Measurements from ENCODE around the gene POLR3GL.
A peak's percentile ranks its signal among the peaks of the same experiment; 100 is the strongest.

Gene POLR3GL

DNA sequence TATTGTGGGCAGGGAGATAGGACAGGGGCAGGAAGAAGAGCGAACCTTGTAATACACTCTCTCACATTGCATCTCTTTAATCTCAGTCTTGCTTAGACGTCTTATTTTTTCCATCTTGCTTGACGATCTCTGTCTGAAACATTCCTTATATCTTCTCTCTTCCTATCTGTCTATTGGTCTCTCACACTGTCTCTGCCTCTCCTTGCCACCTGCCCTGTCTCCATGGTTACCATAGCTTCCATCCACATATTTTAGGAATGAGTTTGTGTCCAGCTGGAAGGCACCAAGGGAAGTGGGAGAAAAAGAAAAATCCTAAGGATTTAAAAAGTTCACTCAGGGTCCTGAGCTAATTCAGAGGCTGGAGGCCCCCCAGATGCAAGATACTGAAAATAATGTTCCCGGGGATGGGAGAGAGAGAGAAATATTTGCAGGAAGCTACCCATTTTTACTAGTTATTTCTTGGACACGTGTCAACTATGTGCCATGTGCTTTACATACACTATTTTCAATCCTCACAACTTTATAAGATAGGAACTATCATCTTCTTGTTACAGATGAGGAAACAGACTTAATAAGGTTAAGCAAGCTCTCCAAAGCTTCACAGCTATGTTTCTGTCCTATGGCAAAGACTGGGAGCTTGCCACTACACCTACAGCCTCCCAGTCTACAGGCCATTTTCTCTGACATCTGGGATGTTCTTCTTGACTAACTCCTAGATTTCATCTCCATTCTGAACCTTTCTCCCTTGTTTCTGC is 1.0 kb upstream of the POLR3GL start:
- no peak for DNase-seq
- in situ Hi-C loops (cut with MboI; ENCODE audit: low pct_unique_long_range_greater_than_20kb, low sequenced_read_pairs): no loop called here

DNA sequence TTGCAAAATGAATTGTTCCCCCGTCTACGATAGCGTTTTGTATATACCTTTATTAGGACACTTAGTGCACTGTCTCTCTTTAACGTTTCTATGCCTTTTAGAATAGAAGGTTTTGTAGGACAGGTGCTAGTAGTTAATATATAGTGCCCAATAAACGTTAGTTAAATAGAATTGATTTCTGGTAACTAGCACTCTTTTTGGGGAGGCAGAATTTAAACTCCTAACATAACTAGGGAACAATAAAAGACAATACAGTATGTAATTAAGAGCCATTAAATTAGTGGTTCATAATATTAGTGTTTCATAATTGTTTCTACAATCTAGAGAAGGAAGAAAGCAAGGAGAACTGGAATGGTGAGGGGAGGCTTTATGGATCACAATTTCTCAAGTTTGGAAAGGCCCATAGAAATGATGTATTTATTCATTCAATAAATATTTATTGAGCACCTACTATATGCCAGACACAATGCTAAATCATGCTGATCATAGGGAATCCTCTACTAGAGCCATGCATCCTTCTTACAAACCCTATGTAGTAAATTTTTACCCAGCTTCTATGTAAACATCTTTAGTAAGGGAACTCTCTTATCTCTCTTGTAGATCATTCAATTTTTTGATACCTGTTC is 742 bp downstream of the POLR3GL start:
- DNase-seq: no peak
- in situ Hi-C loops (cut with MboI; ENCODE audit: low pct_unique_long_range_greater_than_20kb, low sequenced_read_pairs): no loop called here

DNA sequence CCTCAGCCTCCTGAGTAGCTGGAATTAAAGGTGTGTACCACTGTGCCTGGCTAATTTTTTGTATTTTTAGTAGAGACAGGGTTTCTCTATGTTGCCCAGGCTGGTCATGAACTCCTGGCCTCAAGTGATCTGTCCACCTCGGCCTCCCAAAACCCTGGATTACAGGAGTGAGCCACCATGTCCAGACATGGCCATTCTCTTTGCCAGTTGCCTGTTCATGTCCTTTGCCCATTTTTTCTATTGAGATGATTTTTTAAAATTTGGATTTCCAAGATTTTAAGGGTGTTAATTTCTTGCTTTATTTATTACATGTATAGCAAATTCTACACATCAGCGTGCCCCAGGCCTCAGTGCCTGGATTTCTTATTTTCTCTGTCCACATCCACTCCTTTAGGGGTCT is 2.8 kb downstream of the POLR3GL start:
- in situ Hi-C loops (cut with MboI; ENCODE audit: low pct_unique_long_range_greater_than_20kb, low sequenced_read_pairs): no loop called here
- DNase-seq: no peak

DNA sequence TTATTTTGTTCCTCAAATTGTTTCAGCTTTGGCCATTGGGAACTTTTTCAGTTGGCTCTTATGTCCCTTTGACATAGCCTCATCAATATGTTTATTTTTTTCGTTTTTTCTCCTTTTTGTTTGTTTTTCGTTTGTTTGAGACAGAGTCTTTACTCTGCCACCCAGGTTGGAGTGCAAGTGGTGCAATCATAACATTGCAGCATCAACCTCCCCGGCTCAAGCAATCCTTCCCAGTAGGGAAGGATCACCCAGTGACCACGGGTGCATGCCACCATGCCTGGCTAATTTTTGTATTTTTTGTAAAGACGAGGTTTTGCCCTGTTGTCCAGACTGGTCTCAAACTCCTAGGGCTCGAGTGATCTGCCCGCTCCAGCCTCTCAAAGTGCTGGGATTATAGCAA is 8.1 kb downstream of the POLR3GL start:
- in situ Hi-C loops (cut with MboI; ENCODE audit: low pct_unique_long_range_greater_than_20kb, low sequenced_read_pairs): no loop called here
- DNase-seq: no peak

DNA sequence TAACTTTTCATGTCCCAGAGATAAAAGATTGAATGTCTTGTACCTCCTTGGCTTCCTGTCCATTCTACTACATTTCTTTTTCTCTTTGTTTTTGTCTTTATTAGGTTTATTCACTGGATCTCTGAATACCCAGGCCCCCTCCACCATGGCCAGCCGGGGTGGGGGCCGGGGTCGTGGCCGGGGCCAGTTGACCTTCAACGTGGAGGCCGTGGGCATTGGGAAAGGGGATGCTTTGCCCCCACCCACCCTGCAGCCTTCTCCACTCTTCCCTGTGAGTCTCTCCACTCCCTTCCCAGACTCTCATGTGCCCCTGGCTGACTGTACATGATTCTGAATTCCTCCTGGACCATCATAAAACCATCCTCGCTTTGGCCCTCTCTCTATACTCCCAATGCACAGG is 10.2 kb downstream of the POLR3GL start:
- in situ Hi-C loops (cut with MboI; ENCODE audit: low pct_unique_long_range_greater_than_20kb, low sequenced_read_pairs): no loop called here
- no peak for DNase-seq

DNA sequence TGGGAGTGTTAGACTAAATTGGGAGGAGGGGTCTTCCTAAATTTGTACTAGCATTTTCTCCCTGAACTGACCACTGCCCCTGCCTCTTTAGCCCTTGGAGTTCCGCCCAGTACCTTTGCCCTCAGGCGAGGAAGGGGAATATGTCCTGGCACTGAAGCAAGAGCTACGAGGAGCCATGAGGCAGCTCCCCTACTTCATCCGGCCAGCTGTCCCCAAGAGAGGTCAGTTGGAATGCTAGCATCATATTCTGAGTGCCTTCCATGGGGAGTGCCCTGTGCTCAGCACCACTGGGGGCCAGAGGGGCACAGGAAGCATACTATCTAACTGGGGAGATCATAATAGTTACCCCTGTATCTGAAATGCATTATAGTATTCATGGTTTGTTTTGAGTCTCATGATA is 10.7 kb downstream of the POLR3GL start:
- in situ Hi-C loops (cut with MboI; ENCODE audit: low pct_unique_long_range_greater_than_20kb, low sequenced_read_pairs): no loop called here

DNA sequence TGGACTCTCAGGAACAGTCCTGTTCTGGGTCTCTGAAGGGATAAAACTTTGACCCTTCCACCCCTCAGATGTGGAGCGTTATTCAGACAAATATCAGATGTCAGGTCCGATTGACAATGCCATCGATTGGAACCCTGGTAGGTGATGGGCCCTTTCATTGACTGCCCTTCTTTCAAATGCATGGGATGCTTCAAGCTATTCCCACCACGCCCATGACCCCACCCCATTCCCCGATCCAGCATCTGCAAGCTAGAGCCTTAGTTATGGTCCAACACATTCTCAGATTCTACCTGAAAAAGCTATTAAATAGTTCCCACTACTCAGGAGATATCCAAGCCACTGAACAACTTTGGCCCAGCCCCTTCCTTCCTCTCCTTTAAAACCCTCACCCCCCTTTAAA is 12.5 kb downstream of the POLR3GL start:
- in situ Hi-C loops (cut with MboI; ENCODE audit: low pct_unique_long_range_greater_than_20kb, low sequenced_read_pairs): no loop called here
- no peak for DNase-seq

More for the DNA sequence above, 10.7 kb downstream of the POLR3GL start:
- DNase-seq: no peak

DNA sequence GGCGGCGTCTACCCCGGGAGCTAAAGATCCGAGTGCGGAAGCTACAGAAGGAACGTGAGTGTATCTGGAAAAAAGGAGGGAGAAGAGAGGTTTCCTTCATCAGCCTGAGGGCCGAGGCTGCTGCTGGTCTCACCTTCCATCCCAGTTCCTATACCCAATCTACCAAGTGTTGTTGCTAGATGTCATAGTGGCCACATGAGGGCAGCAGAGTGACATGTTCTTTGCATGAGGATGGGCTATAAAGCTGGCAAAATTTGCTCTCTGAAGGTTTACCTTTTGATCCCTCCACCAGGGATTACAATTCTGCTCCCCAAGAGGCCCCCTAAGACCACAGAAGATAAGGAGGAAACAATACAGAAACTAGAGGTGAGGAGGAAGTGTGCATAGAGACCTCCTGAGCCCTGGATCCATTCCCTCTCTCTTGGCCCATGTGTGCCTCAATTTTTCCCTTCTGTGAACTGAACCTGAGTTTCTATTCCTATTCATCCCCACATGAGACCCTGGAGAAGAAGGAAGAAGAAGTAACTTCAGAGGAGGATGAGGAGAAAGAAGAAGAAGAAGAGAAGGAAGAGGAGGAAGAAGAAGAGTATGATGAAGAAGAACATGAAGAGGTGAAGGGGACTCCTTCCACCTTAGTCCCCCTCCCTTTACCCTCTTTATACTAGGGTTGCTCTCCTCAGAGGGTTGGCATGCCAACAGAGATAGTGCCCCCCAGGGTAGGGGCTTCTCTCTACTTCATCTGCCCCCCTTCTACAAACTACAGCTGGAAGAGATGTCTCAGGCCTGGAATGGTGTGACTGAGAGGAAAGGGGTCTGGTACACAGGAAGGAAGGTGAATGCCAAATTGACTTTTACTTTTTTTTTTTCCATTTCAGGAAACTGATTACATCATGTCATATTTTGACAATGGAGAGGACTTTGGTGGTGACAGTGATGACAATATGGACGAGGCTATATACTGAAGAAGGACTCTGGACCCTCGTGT is 13.3 kb downstream of the POLR3GL start:
- in situ Hi-C loops (cut with MboI; ENCODE audit: low pct_unique_long_range_greater_than_20kb, low sequenced_read_pairs): no loop called here
- DNase-seq: peak; percentile 91

DNA sequence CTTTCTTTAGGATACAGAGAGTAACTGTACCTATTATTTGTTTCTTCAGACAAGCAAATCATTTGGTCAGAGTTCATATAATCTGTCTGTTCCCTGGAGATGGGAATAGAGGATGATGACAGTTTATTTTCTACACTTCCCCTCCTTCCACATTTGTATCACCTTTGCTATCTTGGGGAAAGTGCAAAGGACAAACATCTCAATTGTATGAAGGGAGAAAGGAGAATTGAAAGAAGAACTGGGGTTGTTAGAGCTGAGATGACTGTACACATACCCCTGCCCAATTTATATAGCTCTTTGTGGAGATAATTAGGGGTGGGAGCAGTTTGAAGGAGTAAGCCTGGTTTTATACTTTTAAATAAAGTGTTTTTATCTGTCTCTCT is 14.0 kb downstream of the POLR3GL start:
- DNase-seq: no peak
- in situ Hi-C loops (cut with MboI; ENCODE audit: low pct_unique_long_range_greater_than_20kb, low sequenced_read_pairs): no loop called here

DNA sequence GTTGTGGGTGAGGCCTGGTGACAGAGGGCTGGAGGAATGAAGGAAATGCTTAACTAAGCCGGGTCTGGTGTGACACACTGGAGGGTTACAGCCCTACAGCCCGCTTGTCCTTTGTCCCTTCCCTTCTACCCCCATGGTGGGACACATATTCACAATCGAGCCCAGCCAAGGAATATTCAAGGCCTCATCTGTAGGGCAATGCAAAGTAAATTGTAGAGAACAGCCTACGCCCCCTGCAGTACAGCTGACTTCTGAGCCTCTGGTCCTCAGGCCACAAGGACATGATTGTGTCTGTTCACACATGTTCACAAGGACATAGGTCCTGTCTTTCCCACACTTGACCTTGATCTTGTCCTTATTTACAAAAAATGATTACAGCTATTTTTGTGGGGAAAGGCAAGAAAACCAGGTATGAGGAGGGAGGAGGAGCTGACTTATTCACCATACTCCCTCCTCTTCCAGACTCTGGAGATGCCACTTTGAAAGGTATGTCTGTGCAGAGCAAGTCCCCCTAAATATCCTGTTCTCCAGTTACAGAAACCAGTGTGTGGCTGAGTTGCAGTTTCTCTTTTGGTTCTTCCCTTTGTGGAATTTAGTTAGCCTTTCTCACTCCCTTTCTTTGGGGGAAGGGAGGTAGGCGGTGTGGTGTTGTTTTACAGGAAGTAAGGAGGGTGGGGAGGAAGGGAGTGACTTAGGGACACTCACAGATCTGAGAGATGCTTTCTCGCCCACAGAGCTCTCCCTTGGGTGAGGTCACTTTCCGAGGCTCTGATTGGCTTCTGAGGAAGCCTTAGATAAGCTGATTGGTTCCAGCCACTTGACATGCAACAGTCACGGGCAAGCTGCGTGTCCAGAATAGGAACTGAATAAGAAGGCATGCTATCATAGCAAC is 14.6 kb downstream of the POLR3GL start:
- in situ Hi-C loops (cut with MboI; ENCODE audit: low pct_unique_long_range_greater_than_20kb, low sequenced_read_pairs): no loop called here
- DNase-seq: peak; percentile 99

DNA sequence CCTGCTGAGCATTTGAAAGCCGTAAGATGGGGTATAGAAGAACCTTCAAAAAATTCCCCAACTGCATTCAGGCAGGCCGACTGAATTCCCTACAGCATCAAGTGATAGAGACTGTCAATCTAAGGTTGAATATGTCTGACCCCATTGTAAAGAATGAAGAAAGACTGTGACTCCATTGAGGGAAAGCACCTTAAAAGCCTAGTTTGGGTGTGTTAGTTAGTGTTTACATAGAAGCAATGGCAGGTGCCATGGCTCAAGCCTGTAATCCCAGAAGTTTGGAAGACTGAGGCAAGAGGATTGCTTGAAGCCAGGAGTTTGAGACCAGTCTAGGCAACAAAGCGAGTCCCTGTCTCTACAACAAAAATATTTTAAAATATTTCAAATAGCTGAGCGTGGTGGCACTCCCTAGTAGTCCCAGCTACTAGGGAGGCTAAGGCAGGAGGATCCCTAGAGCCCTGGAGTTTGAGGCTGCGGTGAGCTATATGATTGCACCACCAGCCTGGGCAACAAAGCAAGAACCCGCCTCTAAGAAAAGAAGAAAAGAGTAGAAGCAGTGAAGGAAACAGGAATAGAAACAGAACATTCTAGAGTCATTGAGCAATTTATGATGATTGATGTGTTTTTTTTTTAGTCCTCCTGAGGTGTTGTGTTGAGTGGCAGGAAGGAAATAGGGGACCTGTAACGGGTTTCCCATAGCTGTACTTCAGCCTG is 15.4 kb downstream of the POLR3GL start:
- DNase-seq: peak; percentile 90
- in situ Hi-C loops (cut with MboI; ENCODE audit: low pct_unique_long_range_greater_than_20kb, low sequenced_read_pairs): no loop called here

DNA sequence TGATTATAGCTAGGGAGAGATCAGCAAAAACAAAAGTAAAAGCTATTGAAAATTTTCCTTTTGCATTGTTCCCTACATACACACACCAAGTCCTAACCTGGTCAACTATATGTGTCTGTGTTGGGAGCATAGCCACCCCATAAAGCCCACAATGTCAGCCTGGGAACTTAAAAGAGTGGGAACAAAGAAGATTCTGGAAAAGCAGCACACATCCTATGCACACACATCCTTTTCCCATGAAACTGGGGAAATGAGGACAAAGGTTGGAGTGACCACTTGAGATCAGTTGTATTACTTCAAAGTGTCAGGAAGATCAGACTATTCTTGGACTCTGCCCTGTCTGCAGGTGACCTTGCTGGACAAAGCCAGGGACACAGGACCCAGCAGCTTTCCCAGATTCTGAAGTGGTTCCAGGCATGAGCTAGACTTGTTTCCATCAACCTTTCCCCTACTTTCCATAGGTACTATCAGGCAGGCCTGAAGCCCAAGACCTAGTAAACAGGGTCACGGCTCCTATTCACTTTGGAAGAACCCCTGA is 16.0 kb downstream of the POLR3GL start:
- DNase-seq: no peak
- in situ Hi-C loops (cut with MboI; ENCODE audit: low pct_unique_long_range_greater_than_20kb, low sequenced_read_pairs): no loop called here

DNA sequence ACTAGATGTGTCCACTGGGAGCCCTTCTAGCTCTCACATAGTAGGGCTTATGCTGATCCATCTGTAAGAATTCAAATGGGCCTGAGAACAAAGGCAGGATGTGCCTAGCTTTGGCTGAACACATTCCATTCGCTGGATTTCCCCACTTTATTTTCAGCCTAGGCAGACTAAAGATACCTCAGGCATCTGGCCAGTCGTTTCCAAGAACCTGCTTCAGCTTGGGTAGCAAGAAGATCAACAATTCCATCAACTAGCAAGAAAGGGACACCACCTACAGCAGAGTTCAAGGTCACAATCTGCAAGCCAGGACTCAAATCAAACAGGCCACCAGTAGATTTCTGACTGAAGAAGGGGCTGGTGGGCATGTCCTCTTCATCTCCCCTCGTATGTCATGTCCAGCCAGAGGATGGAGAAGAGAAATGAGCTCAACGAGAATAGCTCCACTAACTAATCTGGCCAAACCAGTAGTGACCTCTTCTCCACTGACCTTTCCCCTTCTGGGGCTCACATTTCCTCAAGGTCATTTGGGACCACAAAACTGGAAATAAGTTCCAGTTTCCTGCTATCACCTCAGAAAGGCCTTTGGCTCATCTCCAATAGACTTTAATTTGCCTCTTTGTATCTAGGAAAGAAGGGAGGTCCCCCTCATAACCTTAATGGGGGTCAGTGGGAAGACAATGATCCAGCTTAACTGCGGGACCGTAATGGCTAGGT is 17.7 kb downstream of the POLR3GL start:
- in situ Hi-C loops (cut with MboI; ENCODE audit: low pct_unique_long_range_greater_than_20kb, low sequenced_read_pairs): no loop called here
- no peak for DNase-seq

DNA sequence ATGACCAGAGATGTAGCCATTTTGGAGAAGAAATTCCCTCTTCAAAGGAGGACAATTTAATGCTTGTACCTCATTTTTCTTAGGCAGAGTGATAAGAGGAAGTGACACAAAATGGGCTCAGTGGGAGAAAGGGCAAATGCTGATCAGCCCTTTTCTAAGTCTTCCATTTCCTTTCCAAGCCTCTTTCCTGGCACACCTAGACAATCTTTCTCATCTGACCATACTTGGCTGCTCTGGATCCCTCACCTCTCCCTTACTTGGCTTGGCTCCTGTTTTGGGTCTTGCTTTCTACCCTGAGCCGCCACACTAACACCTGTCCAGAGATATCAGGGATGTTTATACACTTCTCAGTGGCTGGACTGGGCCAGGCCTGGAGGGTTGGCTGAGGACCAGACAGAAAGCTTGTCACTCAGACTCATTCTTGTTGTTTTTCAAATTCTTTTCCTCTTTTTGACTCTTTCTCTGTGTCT is 18.8 kb downstream of the POLR3GL start:
- no peak for DNase-seq
- in situ Hi-C loops (cut with MboI; ENCODE audit: low pct_unique_long_range_greater_than_20kb, low sequenced_read_pairs): no loop called here

DNA sequence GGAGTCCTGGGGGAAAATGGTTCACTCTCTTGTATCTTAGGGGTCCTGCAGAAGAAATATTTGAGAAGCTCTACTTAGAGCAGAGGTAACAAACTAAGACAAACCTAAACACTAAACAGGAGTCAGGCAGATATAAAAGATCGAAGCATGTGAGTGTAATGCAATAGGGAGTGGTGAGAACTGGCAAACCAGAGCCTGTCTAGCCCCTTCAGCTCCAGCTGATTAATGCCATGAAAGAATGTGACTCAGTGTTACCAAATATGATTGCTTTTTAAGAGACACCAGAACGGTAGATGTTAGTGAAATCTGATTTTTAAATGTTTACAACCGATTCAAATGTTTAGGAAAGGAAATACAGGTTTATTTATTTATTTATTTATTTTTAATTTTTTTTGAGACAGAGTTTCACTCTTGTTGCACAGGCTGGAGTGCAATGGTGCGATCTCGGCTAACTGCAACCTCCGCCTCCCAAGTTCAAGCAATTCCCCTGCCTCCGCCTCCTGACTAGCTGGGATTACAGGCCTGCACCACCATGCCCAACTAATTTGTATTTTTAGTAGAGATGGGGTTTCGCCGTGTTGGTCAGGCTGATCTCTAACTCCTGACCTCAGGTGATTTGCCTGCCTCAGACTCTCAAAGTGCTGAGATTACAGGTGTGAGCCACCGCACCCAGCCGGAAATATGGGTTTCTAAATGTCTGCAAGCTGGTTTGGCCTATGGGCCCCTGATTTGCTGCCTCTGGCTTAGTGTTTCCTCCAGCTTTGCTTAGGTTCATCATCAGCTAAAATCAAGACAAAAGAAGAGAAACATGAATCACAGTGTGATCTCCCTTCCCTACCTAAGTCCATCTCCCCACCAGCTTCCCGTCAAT is 19.7 kb downstream of the POLR3GL start:
- in situ Hi-C loops (cut with MboI; ENCODE audit: low pct_unique_long_range_greater_than_20kb, low sequenced_read_pairs): no loop called here
- no peak for DNase-seq

DNA sequence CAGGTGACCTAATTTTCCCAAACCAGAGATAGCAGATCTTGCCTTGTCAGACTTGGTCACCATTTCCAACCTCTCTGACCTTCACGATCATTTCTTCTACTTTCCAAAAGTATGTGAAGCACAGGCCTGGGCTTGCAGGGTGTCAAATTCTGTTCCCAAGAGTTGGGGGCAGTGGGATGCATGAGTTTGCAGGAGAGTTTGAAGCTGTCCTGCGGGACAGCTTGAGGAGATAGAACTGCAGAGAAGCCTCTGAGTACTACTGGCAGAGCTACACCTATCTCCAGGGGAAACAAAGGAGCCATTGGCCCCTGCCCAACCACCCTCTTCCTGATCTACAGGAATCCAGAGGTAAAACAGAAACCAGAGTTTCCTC is 20.6 kb downstream of the POLR3GL start:
- in situ Hi-C loops (cut with MboI; ENCODE audit: low pct_unique_long_range_greater_than_20kb, low sequenced_read_pairs): no loop called here
- no peak for DNase-seq

Measured in KBM-7 (cell line).